Liver (tissue), 9 donors: ENCODE results near the gene THAP11. TPM values are rescaled to one million over a fixed set of nuclear protein-coding genes. Genes with fewer than 3 reads are reported as not detected.

ENCODE experiments used
- DNase-seq: peaks from one replicate; pipeline ENCODE4 v3.0.0-alpha.2; 2017; ENCODE audit warnings: low spot score
- H3K27ac ChIP-seq, 2 donors: one replicate each; pipeline ENCODE4 v1.7.0; 2013; ENCODE audit warnings: inconsistent platforms in 2 of 2, low read length in 2 of 2, control low read depth in 1 of 2, low read depth in 1 of 2, mild to moderate bottlenecking in 1 of 2
- H3K27me3 ChIP-seq, 4 donors: one replicate each; pipeline versions ENCODE4 v1.6.1 to v1.7.0; 2013; ENCODE audit warnings: low read length in 3 of 4, inconsistent platforms in 1 of 4, mild to moderate bottlenecking in 1 of 4, moderate library complexity in 1 of 4; ENCODE audit not compliant: control insufficient read depth in 4 of 4, insufficient read depth in 4 of 4
- H3K36me3 ChIP-seq, 4 donors: one replicate each; pipeline versions ENCODE4 v1.6.1 to v1.7.0; 2013; ENCODE audit warnings: low read length in 3 of 4, mild to moderate bottlenecking in 3 of 4, low read depth in 1 of 4, moderate library complexity in 1 of 4; ENCODE audit not compliant: control insufficient read depth in 4 of 4, insufficient read depth in 3 of 4
- H3K4me1 ChIP-seq, 4 donors: one replicate each; pipeline versions ENCODE4 v1.6.1 to v1.7.0; 2013; ENCODE audit warnings: low read length in 3 of 4, mild to moderate bottlenecking in 3 of 4, moderate library complexity in 1 of 4; ENCODE audit not compliant: control insufficient read depth in 4 of 4, insufficient read depth in 4 of 4
- H3K4me3 ChIP-seq, 3 donors: one replicate each; pipeline versions ENCODE4 v1.6.1 to v1.7.0; 2013; ENCODE audit warnings: low read length in 3 of 3, control low read depth in 1 of 3, low read depth in 1 of 3, mild to moderate bottlenecking in 1 of 3
- H3K9ac ChIP-seq, 2 donors: one replicate each; pipeline ENCODE4 v1.7.0; 2013; ENCODE audit warnings: low read length in 2 of 2, mild to moderate bottlenecking in 2 of 2, moderate library complexity in 2 of 2, control low read depth in 1 of 2, low read depth in 1 of 2
- H3K9me3 ChIP-seq, 4 donors: one replicate each; pipeline versions ENCODE4 v1.6.1 to v1.7.0; 2013; ENCODE audit warnings: low read length in 3 of 4; ENCODE audit not compliant: control insufficient read depth in 4 of 4
- ATF3 ChIP-seq: IDR thresholded peaks from 2 replicates; pipeline ENCODE4 v1.6.1; 2016; ENCODE audit warnings: antibody characterized with exemption
- CTCF ChIP-seq: fragments of 150-350 bp; IDR thresholded peaks from 2 replicates; pipeline ENCODE4 v1.5.1; 2017; ENCODE audit warnings: improper control_type of control experiment, low read depth, low read length; ENCODE audit not compliant: missing input control
- EGR1 ChIP-seq, 2 donors: IDR thresholded peaks; 2 replicates each; pipeline ENCODE4 v1.6.1; 2016 to 2018; ENCODE audit warnings: antibody characterized with exemption in 2 of 2, low read depth in 2 of 2
- FOXA1 ChIP-seq: IDR thresholded peaks from 2 replicates; pipeline ENCODE4 v1.6.1; 2016; ENCODE audit warnings: antibody characterized with exemption
- FOXA2 ChIP-seq: IDR thresholded peaks from 2 replicates; pipeline ENCODE4 v1.6.1; 2016; ENCODE audit warnings: antibody characterized with exemption
- GABPA ChIP-seq, 2 donors: IDR thresholded peaks in 1 of 2; conservative IDR thresholded peaks in 1 of 2; 2 replicates each; pipeline ENCODE4 v1.6.1; 2016; ENCODE audit warnings: antibody characterized with exemption in 2 of 2, mild to moderate bottlenecking in 1 of 2, moderate library complexity in 1 of 2
- HNF4A ChIP-seq, 2 donors: conservative IDR thresholded peaks; 2 replicates each; pipeline ENCODE4 v1.6.1; 2016; ENCODE audit warnings: antibody characterized with exemption in 2 of 2, mild to moderate bottlenecking in 2 of 2
- HNF4G ChIP-seq: IDR thresholded peaks from 2 replicates; pipeline ENCODE4 v1.6.1; 2016; ENCODE audit warnings: antibody characterized with exemption
- JUND ChIP-seq, 2 donors: IDR thresholded peaks; 2 replicates each; pipeline ENCODE4 v1.6.1; 2016; ENCODE audit warnings: antibody characterized with exemption in 2 of 2
- MAX ChIP-seq: IDR thresholded peaks from 2 replicates; pipeline ENCODE4 v1.6.1; 2016; ENCODE audit warnings: antibody characterized with exemption
- NR2F2 ChIP-seq: IDR thresholded peaks from 2 replicates; pipeline ENCODE4 v1.6.1; 2016; ENCODE audit warnings: antibody characterized with exemption
- RAD21 ChIP-seq, 2 donors: IDR thresholded peaks; 2 replicates each; pipeline ENCODE4 v1.6.1; 2016; ENCODE audit warnings: antibody characterized with exemption in 2 of 2, mild to moderate bottlenecking in 2 of 2
- REST ChIP-seq: IDR thresholded peaks from 2 replicates; pipeline ENCODE4 v1.6.1; 2016; ENCODE audit warnings: antibody characterized with exemption, mild to moderate bottlenecking
- RXRA ChIP-seq, 2 donors: IDR thresholded peaks; 2 replicates each; pipeline ENCODE4 v1.6.1; 2017 to 2018; ENCODE audit warnings: antibody characterized with exemption in 2 of 2, mild to moderate bottlenecking in 1 of 2
- SP1 ChIP-seq: IDR thresholded peaks from 2 replicates; pipeline ENCODE4 v1.6.1; 2018; ENCODE audit warnings: antibody characterized with exemption, mild to moderate bottlenecking
- TAF1 ChIP-seq: conservative IDR thresholded peaks from 2 replicates; pipeline ENCODE4 v1.6.1; 2016; ENCODE audit warnings: antibody characterized with exemption, mild to moderate bottlenecking
- YY1 ChIP-seq: IDR thresholded peaks from 2 replicates; pipeline ENCODE4 v1.6.1; 2016; ENCODE audit warnings: antibody characterized with exemption, mild to moderate bottlenecking
- ZBTB33 ChIP-seq: IDR thresholded peaks from 2 replicates; pipeline ENCODE4 v1.6.1; 2016; ENCODE audit warnings: antibody characterized with exemption
- WGBS: extraction: QIAGEN DNeasy Blood & Tissue Kit; methylation state at CpG from one replicate; pipeline ENCODE4 v1.1.7; 2013; 5-methylcytosine and 5-hydroxymethylcytosine counted together
- polyA plus RNA-seq, 2 donors: library from polyadenylated mRNA; stranded (reverse) in 1 of 2; unstranded in 1 of 2; fragments of 200-250 nt in 1 of 2; fragments of >200 nt in 1 of 2; fragmentation: Nextera tagmentation in 1 of 2; extraction: Ambion mirVana in 1 of 2; gene quantifications; one replicate each; pipeline versions ENCODE4 v1.2.1 to v1.2.3, GENCODE V29; 2013 to 2015
- total RNA-seq, 2 donors: library from RNA; depleted of rRNA; stranded (reverse); fragments of >200 nt; gene quantifications; one replicate each; pipeline ENCODE4 v1.2.3, GENCODE V29; 2014
- donor health status: healthy.
- donor health status: healthy.
- donor health status: healthy.
- donor health status: healthy.
- donor health status: healthy.

THAP11 gene
- total and polyA plus RNA-seq, 4 donors, result 6.7 to 19.7 (median 11.8) TPM

- Histone ChIP-seq H3K27me3 (no peaks in the 10 kb centered on the region), H3K4me1 (peaks cover 14 to 54% (median 42%) of the 10 kb centered on the region in 4 donors), H3K9ac (no peak overlapping the region), H3K4me3 (no peak overlapping the region), H3K9me3 (no peaks in the 10 kb centered on the region), H3K36me3 (no peaks in the 10 kb centered on the region), H3K27ac (no peak overlapping the region)
- 89% methylated on average over 4 of the region's 4 CpGs for WGBS
- TF ChIP-seq TAF1, result no peak
- TF ChIP-seq RXRA (IDR thresholded peaks at IDR 0.05), result no peak
- TF ChIP-seq HNF4A (conservative IDR thresholded peaks at IDR 0.05), result no peak
- no peak for TF ChIP-seq FOXA2
- no peak for TF ChIP-seq MAX
- TF ChIP-seq REST, result no peak
- TF ChIP-seq ATF3, result no peak
- no peak for TF ChIP-seq SP1
- no peak for TF ChIP-seq FOXA1
- TF ChIP-seq ZBTB33, result no peak
- TF ChIP-seq JUND (IDR thresholded peaks at IDR 0.05), result no peak
- no peak for TF ChIP-seq HNF4G
- TF ChIP-seq YY1, result no peak
- TF ChIP-seq GABPA (IDR thresholded peaks at IDR 0.05 in 1 of 2, conservative IDR thresholded peaks at IDR 0.05 in 1 of 2), result no peak
- TF ChIP-seq EGR1 (IDR thresholded peaks at IDR 0.05; ENCODE audit: low read depth in 2 of 2), result no peak
- TF ChIP-seq CTCF, result no peak
- TF ChIP-seq RAD21 (IDR thresholded peaks at IDR 0.05), result no peak
- TF ChIP-seq NR2F2, result no peak
- DNase-seq, result no peak
These were observed 2.4 kb downstream of the THAP11 start for GRCh38 chr16:67844497-67844896.
